OCI-LY7 (cell line): Measurements from ENCODE around the gene PDCD1.

Experiments
- EZH2phosphoT487 ChIP-seq: fragments of 200-600 bp; sonication (generic); IDR thresholded peaks from 2 replicates; pipeline ENCODE4 v1.6.1; 2018; ENCODE audit warnings: low read depth, borderline replicate concordance, mild to moderate bottlenecking, mixed run types, antibody characterized with exemption, low read length, moderate library complexity, mixed read lengths
- TF ChIP-seq, protein P1 (sequence below): fragments of 200-600 bp; sonication (generic); conservative IDR thresholded peaks from 2 replicates; pipeline ENCODE4 v1.5.1; 2014; ENCODE audit warnings: mild to moderate bottlenecking, antibody characterized with exemption, low read length, moderate library complexity, mixed read lengths

DNA sequence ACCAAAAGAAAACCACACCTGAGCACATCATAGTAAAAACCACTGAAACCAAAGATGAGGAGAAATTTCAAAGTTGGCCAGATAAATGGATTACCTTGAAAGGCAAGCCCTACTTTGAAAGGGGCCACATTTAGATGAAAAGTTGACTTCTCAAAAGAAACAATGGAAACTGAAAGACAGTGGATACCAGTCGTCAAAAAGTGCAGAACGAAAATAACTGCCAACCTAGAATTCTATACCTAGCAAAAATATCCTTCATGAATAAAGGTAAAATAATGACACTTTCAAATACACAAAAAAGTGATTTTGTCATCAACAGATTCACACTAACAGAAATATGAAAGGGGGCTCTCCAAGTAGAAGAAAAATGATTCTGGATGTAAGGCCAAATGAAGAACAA is 31.3 kb downstream of the PDCD1 start:
- TF ChIP-seq, protein P1, sequence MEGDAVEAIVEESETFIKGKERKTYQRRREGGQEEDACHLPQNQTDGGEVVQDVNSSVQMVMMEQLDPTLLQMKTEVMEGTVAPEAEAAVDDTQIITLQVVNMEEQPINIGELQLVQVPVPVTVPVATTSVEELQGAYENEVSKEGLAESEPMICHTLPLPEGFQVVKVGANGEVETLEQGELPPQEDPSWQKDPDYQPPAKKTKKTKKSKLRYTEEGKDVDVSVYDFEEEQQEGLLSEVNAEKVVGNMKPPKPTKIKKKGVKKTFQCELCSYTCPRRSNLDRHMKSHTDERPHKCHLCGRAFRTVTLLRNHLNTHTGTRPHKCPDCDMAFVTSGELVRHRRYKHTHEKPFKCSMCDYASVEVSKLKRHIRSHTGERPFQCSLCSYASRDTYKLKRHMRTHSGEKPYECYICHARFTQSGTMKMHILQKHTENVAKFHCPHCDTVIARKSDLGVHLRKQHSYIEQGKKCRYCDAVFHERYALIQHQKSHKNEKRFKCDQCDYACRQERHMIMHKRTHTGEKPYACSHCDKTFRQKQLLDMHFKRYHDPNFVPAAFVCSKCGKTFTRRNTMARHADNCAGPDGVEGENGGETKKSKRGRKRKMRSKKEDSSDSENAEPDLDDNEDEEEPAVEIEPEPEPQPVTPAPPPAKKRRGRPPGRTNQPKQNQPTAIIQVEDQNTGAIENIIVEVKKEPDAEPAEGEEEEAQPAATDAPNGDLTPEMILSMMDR: no peak
- TF ChIP-seq EZH2phosphoT487: no peak
